ENCODE results near the gene ATP8B4.

ATP8B4 gene

DNA sequence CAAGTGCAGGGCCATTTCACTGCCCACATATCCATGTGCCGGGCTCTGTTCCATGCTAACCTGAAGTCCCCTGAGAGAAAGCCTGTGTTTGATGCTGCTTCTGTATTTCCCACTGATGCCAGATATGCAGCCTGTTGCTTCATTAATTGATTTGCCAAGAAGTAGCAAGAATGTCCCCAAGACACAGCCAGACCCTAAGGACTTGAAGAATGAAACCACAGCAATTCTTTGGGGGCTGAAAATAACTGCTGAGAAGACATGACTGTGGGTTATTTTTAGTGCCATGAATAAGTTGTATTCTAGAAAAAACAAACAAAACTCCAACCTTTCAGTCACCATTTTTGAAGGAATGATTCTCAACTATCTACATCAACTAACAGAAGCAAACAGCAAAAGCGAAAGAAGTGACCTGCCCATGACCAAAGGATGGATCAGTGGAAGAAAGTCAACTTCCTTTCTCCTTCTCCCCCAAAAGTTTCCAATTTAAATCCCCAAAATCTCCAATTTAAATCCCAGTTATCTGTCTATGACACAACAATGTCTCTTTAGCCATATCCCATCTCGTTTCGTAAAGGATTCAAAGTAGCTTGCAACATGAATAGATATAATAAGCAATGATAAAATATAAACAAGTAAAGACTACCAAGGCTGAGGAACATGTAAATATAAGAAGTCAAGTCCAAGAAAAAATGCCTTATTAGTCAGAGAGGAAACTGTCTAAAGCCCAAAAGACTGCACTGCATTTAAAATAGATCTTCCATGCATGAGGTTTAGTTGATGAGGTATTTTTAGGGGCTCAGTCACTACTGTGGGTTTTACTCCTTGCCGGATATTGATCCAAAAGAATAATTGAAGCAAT is 271.4 kb downstream of the ATP8B4 start:
- no peak for DNase-seq

DNA sequence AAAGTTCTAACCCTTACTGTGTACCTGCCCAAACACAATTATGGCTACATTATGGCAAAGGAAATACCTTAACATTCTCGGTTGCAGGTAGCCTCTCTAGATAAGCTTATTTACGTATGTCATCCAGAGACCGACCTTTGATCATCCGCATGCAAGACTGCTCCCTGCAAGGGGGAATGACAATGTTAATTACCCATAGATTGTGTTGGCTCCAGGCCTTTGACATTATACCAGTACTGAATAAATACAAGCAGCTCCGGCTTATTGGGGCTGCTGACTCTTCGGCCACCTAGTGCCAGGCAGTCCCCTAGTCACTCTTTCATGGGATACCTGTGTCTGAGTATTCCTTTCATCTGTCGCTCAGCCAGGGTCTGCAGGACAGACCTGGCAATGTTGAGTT is 274.6 kb downstream of the ATP8B4 start:
- DNase-seq, result no peak

DNA sequence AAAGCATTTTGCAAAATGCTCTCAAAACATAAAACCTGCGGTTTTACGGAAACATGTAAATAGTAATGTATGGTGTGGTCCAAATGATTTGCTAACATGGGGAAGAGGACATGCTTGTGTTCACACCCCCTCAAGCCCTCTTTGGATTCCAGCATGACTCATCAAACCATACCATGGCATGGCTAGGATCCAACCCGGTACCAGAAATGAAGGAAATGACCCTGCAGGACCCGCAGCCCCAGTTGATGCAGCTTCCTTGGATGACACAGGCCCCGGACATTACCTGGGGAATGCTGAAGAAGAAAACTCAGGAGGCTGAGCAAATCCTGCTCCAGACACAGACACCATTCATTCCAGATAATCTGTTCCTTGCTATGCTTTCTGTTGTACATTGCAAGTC is 275.3 kb downstream of the ATP8B4 start:
- no peak for DNase-seq

DNA sequence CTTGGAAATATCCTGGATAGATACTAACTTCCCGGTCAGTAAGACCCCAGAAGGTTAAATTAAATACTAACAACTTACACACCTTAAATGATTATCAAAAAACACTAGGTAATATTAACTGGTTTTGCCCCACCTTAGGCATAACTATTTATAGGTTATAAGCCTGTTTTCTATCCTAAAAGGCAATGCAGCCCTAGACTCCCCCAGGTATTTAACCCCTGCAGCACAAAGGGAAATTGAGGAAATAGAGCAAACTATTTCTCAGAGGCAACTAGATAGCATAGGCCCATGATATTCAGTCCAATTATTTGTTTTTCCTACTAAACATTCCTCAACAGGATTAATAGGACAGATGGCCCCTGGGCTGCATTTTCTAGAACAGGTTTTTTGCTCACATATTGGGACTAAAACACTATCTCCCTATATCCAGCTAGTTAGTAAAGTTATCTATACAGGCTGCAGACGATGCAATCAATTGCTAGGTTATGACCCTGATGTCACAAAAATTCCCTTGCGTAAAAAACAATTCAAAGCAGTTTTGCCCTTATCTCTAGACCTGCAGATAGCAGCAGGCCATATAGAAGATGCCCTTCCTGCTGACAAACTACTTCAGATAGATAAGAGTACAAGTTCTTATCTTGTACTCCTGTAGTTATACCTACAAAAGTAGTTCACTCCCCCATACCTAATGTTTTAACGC is 276.9 kb downstream of the ATP8B4 start:
- DNase-seq, result no peak

DNA sequence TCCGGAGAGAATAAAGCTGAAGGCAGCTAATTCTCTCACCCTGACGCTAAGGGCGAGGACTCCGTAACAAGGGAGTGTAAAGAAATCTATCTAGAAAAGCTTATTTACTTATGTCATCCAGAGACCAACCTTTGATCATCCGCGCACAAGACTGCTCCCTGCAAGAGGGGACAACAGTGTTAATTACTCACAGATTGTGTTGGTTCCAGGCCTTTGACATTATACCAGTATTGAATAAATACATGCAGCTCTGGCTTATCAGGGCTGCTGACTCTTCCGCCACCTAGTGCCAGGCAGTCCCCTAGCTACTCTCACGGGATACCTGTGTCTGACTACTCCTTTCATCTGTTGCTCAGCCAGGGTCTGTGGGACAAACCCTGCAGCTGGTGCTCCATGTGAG is 286.5 kb downstream of the ATP8B4 start:
- DNase-seq, result no peak

DNA sequence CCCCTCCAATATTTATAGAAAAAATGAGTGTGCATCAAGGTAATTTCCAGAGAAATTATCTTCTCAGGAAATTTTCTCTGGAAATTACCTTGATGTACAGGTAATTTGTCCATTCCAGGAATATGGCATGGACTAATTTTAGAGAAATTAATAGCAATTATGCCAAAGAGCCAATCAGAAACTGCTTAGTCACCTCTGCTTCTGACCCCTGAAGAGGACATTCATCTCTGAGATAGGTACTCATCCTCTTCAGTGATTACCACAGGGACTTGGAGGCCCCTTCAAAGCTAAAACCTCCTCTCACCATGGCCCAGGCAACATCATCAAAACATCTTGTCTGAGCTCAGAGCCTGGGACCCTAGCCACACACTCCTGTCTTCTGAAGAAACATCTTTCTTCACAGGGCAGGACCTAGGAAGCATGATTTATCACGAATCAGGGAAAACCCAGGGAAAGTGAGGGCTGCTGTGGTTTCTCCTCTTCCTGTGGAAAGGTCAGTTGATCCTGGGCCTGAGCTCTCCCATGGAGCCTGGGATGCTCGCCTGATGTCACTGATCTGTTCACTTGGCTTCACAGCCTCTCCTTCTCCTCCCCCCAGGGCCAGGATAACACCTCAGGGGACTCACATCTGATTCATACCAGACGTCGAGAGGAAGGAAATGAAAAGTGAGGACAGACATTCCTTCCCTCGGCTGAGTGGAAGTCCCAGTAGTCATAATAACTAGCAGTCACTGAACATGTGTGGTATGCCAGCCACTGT is 287.6 kb downstream of the ATP8B4 start:
- no peak for DNase-seq

DNA sequence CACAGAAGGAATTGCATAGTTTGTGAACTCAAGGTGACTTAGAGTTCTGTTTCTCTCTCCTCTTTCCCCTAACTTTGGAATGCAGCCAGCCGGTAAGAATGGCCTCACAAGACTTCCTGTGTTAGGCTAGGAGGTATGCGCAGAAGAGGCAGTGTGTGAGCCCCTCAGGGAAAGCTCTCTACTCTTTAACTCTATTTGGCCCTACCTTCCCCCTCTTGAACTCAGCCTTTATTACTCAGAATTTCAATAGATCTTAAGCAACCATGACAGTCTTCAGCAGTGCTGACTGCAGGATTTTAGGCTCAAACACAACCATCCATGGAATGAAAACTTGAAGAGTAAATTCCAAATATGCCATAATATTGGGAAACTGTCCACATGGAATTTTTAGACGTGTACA is 288.6 kb downstream of the ATP8B4 start:
- no peak for DNase-seq

DNA sequence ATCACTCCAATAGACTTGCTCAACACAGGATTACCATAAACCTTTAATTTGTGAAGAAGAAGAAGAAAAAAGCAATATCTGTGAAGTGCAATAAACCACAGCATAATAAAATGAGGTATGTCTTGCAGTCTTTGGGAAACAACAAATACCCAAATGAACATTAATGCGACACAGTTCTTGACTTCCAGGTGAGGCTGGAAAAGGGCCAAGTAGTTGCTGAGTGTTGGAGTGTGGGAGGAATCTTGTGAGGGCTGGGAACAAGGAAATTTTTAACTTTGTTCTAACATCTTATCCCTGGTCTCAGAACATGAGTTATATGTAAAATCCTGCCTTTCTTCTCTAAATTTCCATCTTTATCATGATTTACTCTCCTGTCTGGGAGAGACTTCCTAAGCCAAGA is 291.7 kb downstream of the ATP8B4 start:
- no peak for DNase-seq

DNA sequence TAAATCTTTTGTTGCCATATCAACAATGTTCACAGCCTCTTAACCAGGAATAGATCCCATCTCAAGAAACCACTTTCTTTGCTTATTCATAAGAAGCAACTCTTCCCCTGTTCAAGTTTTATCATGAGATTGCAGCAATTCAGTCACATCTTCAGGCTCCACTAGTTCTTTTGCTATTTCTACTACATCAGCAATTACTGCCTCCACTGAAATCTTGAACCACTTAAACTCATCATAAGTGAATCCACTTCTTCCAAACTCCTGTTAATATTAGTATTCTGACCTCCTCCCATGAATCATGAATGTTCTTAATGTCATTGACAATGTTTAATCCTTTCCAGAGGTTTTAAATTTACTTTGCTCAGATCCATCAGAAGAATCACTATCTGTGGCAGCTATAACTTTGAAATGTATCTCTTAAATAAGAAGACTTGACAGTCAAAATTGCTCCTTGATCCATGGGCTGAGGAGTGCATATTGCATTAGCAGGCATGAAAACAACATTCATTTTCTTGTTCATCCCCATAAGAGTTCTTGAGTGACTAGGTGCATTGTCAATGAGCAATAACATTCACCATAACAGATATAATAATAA is 292.3 kb downstream of the ATP8B4 start:
- no peak for DNase-seq

DNA sequence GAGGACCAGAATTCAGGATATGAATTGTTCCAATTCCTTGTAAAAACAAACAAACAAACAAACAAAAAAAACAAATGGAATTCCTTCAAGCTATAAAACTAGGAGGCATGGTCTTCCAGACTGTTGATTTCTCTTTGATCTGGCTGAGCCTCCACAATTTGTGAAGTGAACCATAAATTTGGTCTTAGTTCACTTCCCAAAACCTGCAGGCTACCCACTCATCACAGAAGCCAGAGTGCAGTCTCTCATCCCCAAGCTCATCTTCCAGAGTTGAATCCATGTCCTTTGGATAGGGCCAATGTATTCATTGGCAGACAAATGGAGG is 294.3 kb downstream of the ATP8B4 start:
- DNase-seq, result no peak

DNA sequence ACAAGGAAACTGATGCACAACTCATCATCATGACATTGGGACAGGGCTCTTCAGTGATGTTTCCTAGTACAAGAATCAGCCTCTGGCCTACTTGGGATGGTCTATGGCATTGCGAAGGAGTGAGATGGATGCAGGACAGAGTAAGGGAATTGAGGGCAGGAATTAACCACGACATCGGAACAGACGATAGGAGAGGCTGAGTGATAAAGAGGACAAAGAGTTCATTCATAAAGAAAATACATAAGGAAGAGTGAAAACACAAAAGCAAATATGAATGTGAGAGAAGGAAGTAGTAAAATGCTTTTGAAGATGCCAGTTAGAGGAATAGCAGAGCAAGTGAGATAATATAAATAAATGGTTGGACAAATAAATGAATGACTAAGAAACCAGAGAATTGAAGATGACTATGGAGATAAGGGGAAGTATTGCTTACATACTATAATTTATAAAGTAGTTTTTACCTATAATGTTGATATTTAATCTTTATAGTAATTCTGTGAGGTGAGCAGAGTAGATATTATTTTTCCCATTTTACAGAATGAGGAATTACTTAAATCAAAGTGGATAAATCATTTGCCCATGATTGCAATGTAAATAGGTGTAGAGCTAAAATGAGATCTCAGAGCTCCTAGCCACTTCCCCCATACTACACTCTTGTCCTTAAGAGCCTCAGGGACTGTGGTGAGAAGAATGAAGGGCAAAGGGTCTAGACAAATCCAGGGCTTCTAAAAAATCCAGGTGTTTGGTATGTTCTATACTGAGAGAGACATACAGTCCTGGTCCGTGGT is 294.9 kb downstream of the ATP8B4 start:
- no peak for DNase-seq

DNA sequence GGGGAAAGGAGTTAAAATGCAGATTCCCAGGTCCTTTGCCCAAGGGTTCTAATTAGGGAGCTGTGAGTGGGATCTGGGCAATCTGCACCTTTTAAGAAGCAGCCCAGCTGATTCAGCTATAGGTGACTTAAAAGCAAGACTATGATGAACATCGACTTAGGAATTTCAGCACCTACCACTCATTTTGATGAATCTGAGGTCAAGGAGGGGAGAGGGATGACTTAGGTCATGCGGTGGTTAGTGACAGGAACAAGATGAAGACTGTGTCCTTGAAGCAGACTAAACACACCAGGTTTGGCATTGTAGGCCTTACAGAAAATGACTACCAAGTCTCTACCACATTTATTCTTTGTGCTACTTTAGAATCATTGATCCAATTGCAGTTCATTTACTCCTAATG is 301.9 kb downstream of the ATP8B4 start:
- DNase-seq, result no peak

DNA sequence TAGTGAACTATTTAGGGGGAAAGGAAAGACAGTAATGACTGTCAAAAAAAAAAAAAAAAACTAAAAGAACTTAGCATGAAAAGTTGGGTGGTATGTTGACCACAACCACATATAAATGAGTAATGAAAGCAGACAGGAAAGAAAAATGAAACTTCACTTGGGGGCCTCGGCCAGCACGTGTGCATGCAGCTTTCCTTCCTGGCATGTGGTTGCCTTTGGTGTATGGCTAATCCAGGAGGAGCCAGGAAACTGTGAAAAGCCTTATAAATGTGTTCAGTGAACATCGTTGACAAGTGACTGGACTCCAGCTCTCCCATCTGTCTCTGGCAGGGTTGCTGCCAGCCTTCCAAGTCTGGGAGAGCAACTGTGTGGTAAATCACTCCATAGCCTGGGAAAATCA is 303.1 kb downstream of the ATP8B4 start:
- no peak for DNase-seq

DNA sequence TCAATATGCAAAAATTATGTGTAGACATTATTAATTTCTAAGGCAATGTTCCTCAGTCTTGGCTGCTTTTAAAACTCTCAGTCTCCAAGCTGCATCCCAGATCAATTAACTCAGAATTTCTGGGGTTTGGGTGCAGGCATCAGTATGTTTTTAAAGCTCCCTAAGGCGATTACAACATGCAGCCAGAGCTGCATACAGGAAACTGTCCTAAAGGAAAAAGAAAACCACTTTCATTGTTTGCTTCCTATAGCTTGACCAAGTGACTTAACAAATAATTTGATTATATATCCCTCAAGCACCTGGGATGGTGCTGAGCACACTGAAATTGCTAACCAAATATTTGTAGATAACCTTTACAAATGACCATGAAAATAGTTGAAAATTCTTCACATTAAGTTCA is 303.5 kb downstream of the ATP8B4 start:
- no peak for DNase-seq

DNA sequence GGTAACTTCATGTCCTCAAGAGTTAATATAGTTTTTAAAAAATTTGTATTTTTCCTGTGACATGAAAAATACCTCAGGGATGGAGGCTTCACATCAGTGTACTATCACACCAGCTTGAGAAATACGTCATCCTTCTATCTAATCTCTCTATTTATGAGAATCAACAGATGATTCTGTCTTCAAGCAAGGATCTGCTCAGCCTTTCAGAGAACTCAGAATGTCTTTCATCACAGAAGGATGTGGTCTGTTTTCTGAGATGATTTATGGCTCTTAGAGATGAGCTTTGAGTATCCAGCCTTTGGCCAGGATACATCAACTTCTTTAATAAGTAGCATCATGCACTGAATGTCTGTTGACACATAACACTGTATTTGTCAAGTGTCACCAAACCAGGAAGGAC is 304.3 kb downstream of the ATP8B4 start:
- DNase-seq, result no peak

DNA sequence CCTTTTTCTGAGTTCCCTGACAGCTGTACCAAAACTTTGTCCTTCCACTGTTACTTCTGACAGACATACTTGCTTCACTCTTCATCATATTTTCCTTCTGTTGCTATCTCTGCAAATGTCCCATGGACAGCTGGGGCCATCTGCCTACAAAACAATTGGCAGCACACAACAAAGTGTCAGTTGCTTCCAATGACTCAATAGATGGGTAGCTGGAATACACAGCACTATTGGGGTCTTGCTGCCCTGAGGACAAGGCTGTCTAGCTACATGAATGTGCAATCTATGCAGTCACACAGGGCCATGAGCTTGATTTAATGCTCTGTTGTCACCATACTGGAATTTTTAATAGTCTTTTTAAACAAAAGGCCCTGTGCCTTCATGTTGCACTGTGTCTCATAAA is 305.4 kb downstream of the ATP8B4 start:
- DNase-seq, result no peak

DNA sequence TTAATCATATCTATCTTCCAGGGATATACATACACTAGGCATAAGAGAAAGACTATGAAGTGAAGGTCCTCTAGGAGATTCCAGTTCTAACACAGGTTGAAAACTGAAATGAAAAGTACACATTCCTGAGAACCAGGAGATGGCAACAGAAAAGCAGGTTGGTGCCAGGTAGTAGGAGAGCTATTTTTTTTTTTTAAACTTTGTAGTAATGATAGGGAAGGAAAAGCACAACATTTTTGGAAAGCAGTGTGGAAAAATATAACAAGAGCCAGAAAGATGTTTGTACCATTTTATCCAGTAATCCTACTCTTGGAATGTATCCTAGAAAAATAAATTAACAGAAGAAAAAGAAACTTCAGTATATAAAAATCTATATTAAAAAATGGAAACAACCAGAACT is 308.3 kb downstream of the ATP8B4 start:
- no peak for DNase-seq

DNA sequence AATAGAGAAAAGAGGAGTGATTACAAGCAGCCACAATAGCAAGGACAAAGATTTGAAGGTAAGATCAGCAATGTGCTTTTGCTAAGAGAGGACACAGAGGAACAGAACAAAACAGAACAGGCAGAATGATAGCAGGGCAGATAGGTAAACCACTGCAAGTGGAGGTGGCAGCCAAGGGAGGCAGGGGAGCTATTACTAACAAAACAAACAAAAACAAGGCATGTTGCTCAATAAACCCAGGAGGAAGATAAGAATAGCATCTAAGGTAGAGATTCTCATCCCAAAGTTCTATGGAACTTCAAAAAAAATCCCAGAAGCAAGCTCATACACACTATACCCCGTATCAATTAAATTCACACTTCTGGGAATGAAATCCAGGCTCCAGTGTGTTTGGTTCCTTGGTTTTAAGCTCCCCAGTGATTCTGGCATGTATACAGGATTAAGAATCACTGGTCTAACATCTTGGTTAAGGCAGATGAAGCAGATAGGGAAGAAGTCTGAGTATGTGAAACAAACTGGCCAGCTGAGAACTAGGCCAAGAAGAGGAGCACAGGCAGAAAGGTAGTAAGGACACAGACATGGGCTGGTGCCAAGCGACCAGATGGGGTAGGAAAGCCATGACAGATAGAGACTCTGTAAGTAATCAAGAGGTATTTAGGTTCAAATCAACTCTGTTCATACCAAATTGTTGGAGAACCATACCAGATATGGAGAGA is 309.0 kb downstream of the ATP8B4 start:
- DNase-seq, result no peak

DNA sequence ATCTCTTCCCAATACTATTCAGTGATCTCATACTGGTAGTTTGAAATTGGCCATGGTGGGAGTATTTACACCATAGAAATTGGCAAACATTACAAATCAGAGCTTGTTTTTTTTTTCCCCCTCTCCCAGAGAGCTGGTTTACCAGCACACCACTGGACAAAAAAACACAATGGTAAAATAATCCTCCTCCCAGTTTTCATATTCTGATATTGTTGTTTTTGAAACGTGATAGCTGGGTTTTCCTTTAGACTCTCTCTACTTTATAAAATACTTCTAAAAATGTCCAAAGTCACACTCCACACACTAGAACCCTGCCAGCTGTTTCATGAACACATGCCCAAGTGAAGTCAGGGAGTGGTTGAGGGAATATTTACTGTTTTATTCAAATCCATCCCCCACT is 310.7 kb downstream of the ATP8B4 start:
- DNase-seq, result no peak

All from retina (tissue), 1 donor.